HG03159 (cell line): Measurements from ENCODE around the gene PTX4.
A peak's percentile ranks its signal among the peaks of the same experiment; 100 is the strongest.

Experiments used
- ATAC-seq: cut with Tn5 transposase; IDR thresholded peaks from one replicate; pipeline ENCODE4 v1.9.1; 2021; ENCODE audit warnings: mild to moderate bottlenecking, moderate library complexity; ENCODE audit not compliant: unreplicated experiment

PTX4 gene

GRCh38 chr16:1502092-1503004, 13.6 kb upstream of the PTX4 start:
- no peak for ATAC-seq

DNA sequence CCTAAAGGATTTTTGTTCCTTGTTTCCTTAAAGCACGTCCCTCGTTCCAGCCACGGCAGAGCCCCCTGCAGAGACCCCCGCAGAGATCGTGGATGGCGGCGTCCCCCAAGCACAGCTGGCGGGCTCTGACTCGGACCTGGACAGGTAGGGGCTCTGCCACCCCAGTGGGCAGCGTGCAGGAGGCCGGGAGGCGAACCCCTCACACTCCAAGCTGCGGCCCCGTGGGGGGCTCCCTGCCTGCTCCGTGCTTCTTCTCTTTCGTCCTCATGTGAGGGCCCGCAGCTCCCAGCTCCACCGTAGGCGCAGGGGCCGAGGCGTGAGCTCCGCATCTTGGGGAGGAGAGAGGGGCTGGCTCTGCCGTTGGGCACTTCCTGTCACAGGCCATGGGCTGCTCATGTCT, 12.9 kb upstream of the PTX4 start:
- no peak for ATAC-seq

DNA sequence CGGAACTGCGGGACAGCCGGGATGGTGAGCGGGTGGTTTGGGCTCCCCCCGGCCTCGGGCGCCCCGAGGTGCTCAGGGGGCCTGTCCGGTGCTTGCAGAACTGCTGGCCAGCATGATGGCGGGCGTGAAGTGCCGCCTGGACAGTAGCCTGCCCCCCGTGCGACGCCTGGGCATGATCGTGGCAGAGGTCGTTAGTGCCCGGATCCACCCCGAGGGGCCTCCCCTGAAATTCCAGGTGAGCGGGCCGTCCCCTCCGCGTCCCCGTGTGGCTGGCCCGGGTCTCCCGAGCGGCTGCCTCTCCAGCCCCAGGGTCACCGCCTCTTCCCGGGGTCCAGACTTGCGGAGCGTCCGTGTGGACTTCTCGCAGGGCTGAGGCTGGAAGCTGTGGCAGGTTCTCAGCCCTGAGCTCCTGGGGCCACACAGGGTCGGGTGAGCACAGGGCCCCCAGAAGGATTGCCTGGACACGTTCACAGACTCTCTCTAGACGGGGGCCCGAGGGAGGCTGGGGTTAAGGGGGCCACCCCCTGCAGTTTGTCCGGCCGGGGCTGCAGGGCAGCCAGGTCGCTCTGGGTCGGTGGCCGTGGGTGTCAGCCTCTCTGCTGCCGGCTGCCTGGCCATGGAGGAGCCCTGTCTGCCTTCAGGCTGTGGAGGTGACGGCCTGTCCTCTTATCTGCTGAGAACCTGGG, 11.9 kb upstream of the PTX4 start:
- no peak for ATAC-seq

GRCh38 chr16:1499756-1500464, 11.2 kb upstream of the PTX4 start:
- ATAC-seq, result no peak

- ATAC-seq, result no peak
These were observed 10.3 kb upstream of the PTX4 start for GRCh38 chr16:1498899-1499676.

GRCh38 chr16:1497014-1497598, 8.4 kb upstream of the PTX4 start:
- ATAC-seq, result no peak

DNA sequence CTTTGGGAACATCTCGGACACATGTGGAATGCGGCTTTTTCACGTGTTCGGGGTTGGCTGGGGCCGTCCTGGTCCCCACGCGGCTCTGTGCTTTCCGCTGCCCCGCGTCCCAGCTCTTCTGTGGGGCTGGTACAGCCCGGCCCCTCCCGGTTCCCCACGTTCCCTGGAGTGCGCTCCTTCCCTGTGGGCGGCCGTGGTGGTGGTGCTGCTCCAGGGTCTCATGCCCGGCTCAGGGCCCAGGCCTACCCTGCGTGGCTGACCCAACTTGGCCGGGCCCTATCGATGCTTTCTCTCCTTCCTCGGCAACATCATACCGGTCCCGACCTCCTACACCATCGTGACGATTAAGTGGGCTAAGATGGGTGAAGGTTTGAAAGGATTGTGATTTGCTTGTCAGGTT, 7.7 kb upstream of the PTX4 start:
- ATAC-seq, result no peak

DNA sequence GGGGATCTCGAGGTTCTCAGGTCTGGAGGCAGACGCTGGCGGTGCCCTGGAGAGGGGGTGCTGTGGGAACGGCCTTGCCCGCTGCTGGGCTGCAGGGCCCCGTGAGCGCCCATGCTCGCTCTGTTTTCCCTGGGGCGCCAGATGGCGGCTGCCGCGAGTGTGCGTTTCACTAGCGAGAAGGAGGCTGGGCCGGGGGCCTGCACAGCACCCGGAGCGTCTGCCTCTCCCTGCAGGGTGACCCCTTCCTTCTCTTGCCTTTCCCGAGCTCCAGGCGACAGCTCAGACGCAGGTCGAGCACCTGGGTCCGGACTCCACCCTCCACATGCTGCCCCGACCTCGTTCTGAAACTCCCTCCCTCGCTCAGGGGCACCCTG, 7.1 kb upstream of the PTX4 start:
- ATAC-seq, result no peak

- ATAC-seq, result no peak
These were observed 6.6 kb upstream of the PTX4 start for GRCh38 chr16:1495211-1495888.

GRCh38 chr16:1494711-1495110, 6.0 kb upstream of the PTX4 start:
- no peak for ATAC-seq

- no peak for ATAC-seq
These were observed 5.4 kb upstream of the PTX4 start for GRCh38 chr16:1494129-1494640.

DNA sequence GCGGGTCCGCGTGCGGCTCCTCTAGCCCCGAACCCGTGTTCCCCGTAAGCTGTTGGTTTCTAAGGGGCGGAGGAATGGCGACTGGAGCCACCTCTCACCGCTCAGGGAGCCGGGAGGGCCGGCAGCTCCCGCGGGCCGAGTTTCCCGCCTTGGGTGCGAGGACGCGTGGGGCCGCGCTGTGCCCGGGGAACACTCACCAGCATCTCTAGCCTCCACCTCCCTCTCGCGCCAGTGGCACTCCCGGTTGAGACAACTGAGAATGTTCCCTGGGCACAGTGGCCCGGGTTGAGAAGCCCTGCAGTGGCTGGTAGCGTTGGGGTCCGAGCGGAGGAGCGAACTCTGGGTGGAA, 5.0 kb upstream of the PTX4 start:
- ATAC-seq, result peak; percentile 16

- ATAC-seq, result peak; percentile 70
These were observed 4.4 kb upstream of the PTX4 start, which contains the start of gene TELO2 for GRCh38 chr16:1492923-1493745. Gene TELO2 (plus strand): TSS chr16:1493360. CDS start chr16:1494282, 922 bp downstream.

GRCh38 chr16:1492082-1492922, 3.6 kb upstream of the PTX4 start:
- no peak for ATAC-seq

GRCh38 chr16:1491327-1491726, 2.6 kb upstream of the PTX4 start:
- ATAC-seq, result no peak

DNA sequence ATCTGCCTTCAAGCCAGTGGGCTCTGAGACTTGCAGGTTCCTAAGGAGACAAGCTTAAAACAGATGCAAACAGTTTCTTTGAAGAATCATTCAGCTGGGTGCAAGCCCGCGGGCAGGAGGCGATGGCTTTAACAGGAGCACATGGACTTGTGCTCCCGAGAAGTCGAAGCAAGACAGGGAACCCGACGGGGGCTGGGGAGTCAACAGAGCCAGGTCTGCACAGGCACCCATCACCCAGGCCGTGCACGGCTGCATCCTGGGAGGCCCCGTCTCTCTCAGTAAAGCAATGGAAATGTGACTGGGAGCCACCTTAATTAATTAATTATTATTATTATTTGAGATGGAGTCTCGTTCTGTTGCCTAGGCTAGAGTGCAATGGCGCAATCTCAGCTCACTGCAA, 333 bp upstream of the PTX4 start:
- ATAC-seq, result no peak

- ATAC-seq, result no peak
These were observed 616 bp downstream of the PTX4 start for GRCh38 chr16:1488054-1488601.
